PC-9 (cell line): ENCODE results near the gene ST6GALNAC3.

ENCODE experiments used
- EZH2 ChIP-seq: fragments of 200-600 bp; sonication (generic); IDR thresholded peaks from 2 replicates; pipeline ENCODE4 v1.8.0; 2017; ENCODE audit warnings: antibody characterized with exemption, low read depth
- TF ChIP-seq, protein P1 (sequence below): fragments of 200-600 bp; sonication (generic); conservative IDR thresholded peaks from 2 replicates; pipeline ENCODE4 v1.6.1; 2017; ENCODE audit warnings: mixed run types, antibody characterized with exemption, mild to moderate bottlenecking, moderate library complexity

DNA sequence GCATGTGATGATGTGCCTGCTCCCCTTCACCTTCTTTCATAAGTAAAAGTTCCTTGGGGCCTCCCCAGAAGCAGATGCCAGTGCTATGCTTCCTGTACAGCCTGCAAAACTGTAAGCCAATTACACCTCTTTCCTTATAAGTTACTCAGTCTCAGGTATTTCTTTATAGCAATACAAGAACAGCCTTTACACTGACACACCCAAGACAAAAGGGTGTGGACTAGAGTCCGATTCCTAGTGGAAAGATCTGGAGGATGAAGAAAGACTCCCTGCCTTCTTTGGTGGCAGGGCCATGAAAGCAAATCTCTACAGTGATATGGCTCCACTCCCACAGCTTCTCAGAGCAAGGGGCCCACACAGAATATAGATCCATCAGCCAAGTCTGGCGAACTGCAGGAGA is 583.1 kb downstream of the ST6GALNAC3 start:
- TF ChIP-seq, protein P1, sequence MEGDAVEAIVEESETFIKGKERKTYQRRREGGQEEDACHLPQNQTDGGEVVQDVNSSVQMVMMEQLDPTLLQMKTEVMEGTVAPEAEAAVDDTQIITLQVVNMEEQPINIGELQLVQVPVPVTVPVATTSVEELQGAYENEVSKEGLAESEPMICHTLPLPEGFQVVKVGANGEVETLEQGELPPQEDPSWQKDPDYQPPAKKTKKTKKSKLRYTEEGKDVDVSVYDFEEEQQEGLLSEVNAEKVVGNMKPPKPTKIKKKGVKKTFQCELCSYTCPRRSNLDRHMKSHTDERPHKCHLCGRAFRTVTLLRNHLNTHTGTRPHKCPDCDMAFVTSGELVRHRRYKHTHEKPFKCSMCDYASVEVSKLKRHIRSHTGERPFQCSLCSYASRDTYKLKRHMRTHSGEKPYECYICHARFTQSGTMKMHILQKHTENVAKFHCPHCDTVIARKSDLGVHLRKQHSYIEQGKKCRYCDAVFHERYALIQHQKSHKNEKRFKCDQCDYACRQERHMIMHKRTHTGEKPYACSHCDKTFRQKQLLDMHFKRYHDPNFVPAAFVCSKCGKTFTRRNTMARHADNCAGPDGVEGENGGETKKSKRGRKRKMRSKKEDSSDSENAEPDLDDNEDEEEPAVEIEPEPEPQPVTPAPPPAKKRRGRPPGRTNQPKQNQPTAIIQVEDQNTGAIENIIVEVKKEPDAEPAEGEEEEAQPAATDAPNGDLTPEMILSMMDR = no peak
- TF ChIP-seq EZH2 = no peak
